HepG2 (cell line): ENCODE results near the gene JPH4. TPM values are rescaled to one million over a fixed set of nuclear protein-coding genes. Genes with fewer than 3 reads are reported as not detected.
A peak's percentile ranks its signal among the peaks of the same experiment; 100 is the strongest.

Source experiments
- BCL6 ChIP-seq: IDR thresholded peaks from 2 replicates; pipeline ENCODE4 v1.6.1; 2016; ENCODE audit warnings: missing genetic modification reagents, missing compliant biosample characterization
- CBFB ChIP-seq: sonication (generic); formaldehyde crosslinking; IDR thresholded peaks from 2 replicates; pipeline ENCODE4 v1.4.0; 2020; ENCODE audit warnings: missing genetic modification reagents
- EHMT2 ChIP-seq: fragments of 200-600 bp; sonication (generic); IDR thresholded peaks from 2 replicates; pipeline ENCODE4 v1.7.0; 2017; ENCODE audit warnings: antibody characterized with exemption, low read depth, low read length, borderline replicate concordance
- GATAD1 ChIP-seq: IDR thresholded peaks from 2 replicates; pipeline ENCODE4 v1.6.1; 2016; ENCODE audit warnings: missing genetic modification reagents, missing compliant biosample characterization
- HHEX ChIP-seq: IDR thresholded peaks from 2 replicates; pipeline ENCODE4 v1.6.1; 2016; ENCODE audit warnings: control low read depth
- HOXA5 ChIP-seq: sonication (generic); formaldehyde crosslinking; IDR thresholded peaks from 2 replicates; pipeline ENCODE4 v1.4.0; 2020; ENCODE audit warnings: missing genetic modification reagents
- IKZF5 ChIP-seq: IDR thresholded peaks from 2 replicates; pipeline ENCODE4 v1.6.1; 2018; ENCODE audit warnings: missing genetic modification reagents, mild to moderate bottlenecking, missing compliant biosample characterization
- JDP2 ChIP-seq: sonication (generic); formaldehyde crosslinking; IDR thresholded peaks from 2 replicates; pipeline ENCODE4 v1.8.1; 2022; ENCODE audit warnings: missing genetic modification reagents, borderline replicate concordance
- MYPOP ChIP-seq: sonication (generic); formaldehyde crosslinking; IDR thresholded peaks from 2 replicates; pipeline ENCODE4 v1.8.1; 2023; ENCODE audit warnings: mild to moderate bottlenecking, moderate library complexity, missing genetic modification reagents
- NCOA2 ChIP-seq: sonication (generic); formaldehyde crosslinking; IDR thresholded peaks from 2 replicates; pipeline ENCODE4 v1.8.0; 2022; ENCODE audit warnings: inconsistent platforms
- POLR2AphosphoS2 ChIP-seq: IDR thresholded peaks from 2 replicates; pipeline ENCODE4 v1.6.1; 2011; ENCODE audit warnings: low read depth, low read length, improper control_type of control experiment
- RXRA ChIP-seq: sonication (generic); formaldehyde crosslinking; IDR thresholded peaks from 2 replicates; pipeline ENCODE4 v1.5.1; 2020; ENCODE audit warnings: missing genetic modification reagents
- SNAPC4 ChIP-seq: sonication (generic); formaldehyde crosslinking; IDR thresholded peaks from 2 replicates; pipeline ENCODE4 v1.4.0; 2020; ENCODE audit warnings: mild to moderate bottlenecking, missing genetic modification reagents
- TEAD2 ChIP-seq: sonication (generic); formaldehyde crosslinking; IDR thresholded peaks from 2 replicates; pipeline ENCODE4 v1.9.0; 2021; ENCODE audit warnings: missing genetic modification reagents
- ZBED4 ChIP-seq: sonication (generic); formaldehyde crosslinking; IDR thresholded peaks from 2 replicates; pipeline ENCODE4 v1.4.0; 2020; ENCODE audit warnings: missing genetic modification reagents, borderline replicate concordance
- ZMYM4 ChIP-seq: sonication (generic); formaldehyde crosslinking; IDR thresholded peaks from 2 replicates; pipeline ENCODE4 v1.8.1; 2023; ENCODE audit warnings: mild to moderate bottlenecking, missing genetic modification reagents
- ZNF101 ChIP-seq: sonication (generic); formaldehyde crosslinking; IDR thresholded peaks from 2 replicates; pipeline ENCODE4 v1.4.0; 2020; ENCODE audit warnings: mild to moderate bottlenecking, low read depth, missing genetic modification reagents, borderline replicate concordance
- ZNF484 ChIP-seq: sonication (generic); formaldehyde crosslinking; IDR thresholded peaks from 2 replicates; pipeline ENCODE4 v1.5.1; 2020; ENCODE audit warnings: mild to moderate bottlenecking, low read depth, missing genetic modification reagents, borderline replicate concordance
- polyA plus RNA-seq, 8 experiments: library from polyadenylated mRNA; depleted of rRNA in 3 of 8; stranded (reverse) in 7 of 8; unstranded in 1 of 8; fragments of >200 nt; fragmentation: Illumina TruSeq in 4 of 8; extraction: Trizol in 4 of 8; gene quantifications; 2 replicates each; pipeline versions ENCODE4 v1.2.1 to v1.2.3, GENCODE V29; 2011 to 2016; ENCODE audit warnings: low read depth in 4 of 8, missing spikeins in 1 of 8, mixed read lengths in 1 of 8; ENCODE audit not compliant: insufficient read depth in 1 of 8
- total RNA-seq, 5 experiments: library from RNA; depleted of rRNA; stranded (reverse); fragments of >200 nt; fragmentation: Illumina TruSeq; extraction: Trizol; gene quantifications; 2 replicates each; pipeline ENCODE4 v1.2.3, GENCODE V29; 2016; ENCODE audit warnings: low read depth in 1 of 5

JPH4 gene
- total and polyA plus RNA-seq, 2 of the 13 experiments (the other 11 are each of a cell fraction or from before 2014, with no cell fraction given), result 0.08 to 0.22 TPM

GRCh38 chr14:23555882-23556699 lies 22.5 kb downstream of the JPH4 start, which contains the start of gene THTPA (continued):
- TF ChIP-seq RXRA (CRISPR knock-in tag), result peak; percentile 95
- TF ChIP-seq HHEX (CRISPR knock-in tag), result no peak
- no peak for TF ChIP-seq TEAD2 (CRISPR knock-in tag)
- peak; percentile 77 for TF ChIP-seq NCOA2 (CRISPR knock-in tag)
- no peak for TF ChIP-seq MYPOP (CRISPR knock-in tag)
- TF ChIP-seq HOXA5, result peak; percentile 99
- TF ChIP-seq CBFB (CRISPR knock-in tag), result peak; percentile 96
- TF ChIP-seq POLR2AphosphoS2, result 0 out of 2 replicates have a peak, but pooled peaks have one; percentile 55
- no peak for TF ChIP-seq EHMT2
- peak; percentile 98 for TF ChIP-seq IKZF5 (CRISPR knock-in tag)
- TF ChIP-seq SNAPC4 (CRISPR knock-in tag), result peak; percentile 98
- TF ChIP-seq JDP2 (CRISPR knock-in tag), result no peak; the same call in 1 of the 2 replicates
- peak; percentile 84 for TF ChIP-seq BCL6 (CRISPR knock-in tag)
- TF ChIP-seq GATAD1, result peak; percentile 96
- TF ChIP-seq ZBED4 (CRISPR knock-in tag), result peak; percentile 99
- no peak for TF ChIP-seq ZNF484 (CRISPR knock-in tag)
- peak; percentile 95 for TF ChIP-seq ZMYM4 (CRISPR knock-in tag)
- no peak; the same call in 1 of the 2 replicates for TF ChIP-seq ZNF101 (CRISPR knock-in tag)
